HCT116 (cell line): ENCODE results near the gene MBNL2.

Source experiments
- CTCF ChIP-seq, 3 experiments: fragments of 200-600 bp in 1 of 3; sonication (generic) in 1 of 3; IDR thresholded peaks in 2 of 3; conservative IDR thresholded peaks in 1 of 3; 2 replicates each; pipeline ENCODE4 v1.5.1; 2012 to 2017; ENCODE audit warnings: low read depth in 2 of 3, low read length in 2 of 3, antibody characterized with exemption in 1 of 3, borderline replicate concordance in 1 of 3, control low read depth in 1 of 3, mild to moderate bottlenecking in 1 of 3, mixed read lengths in 1 of 3, mixed run types in 1 of 3, moderate library complexity in 1 of 3; ENCODE audit not compliant: insufficient read depth in 1 of 3
- POLR2A ChIP-seq: IDR thresholded peaks from 2 replicates; pipeline ENCODE4 v1.7.0; 2011; ENCODE audit warnings: borderline replicate concordance; ENCODE audit not compliant: insufficient read depth, insufficient read length; ENCODE audit errors: extremely low read depth
- RAD21 ChIP-seq: IDR thresholded peaks from 2 replicates; pipeline ENCODE4 v1.6.1; 2012; ENCODE audit warnings: low read depth, mild to moderate bottlenecking
- TF ChIP-seq, protein P1 (sequence below): IDR thresholded peaks from 2 replicates; pipeline ENCODE4 v1.6.1; 2012; ENCODE audit warnings: low read depth

- TF ChIP-seq, protein P1, sequence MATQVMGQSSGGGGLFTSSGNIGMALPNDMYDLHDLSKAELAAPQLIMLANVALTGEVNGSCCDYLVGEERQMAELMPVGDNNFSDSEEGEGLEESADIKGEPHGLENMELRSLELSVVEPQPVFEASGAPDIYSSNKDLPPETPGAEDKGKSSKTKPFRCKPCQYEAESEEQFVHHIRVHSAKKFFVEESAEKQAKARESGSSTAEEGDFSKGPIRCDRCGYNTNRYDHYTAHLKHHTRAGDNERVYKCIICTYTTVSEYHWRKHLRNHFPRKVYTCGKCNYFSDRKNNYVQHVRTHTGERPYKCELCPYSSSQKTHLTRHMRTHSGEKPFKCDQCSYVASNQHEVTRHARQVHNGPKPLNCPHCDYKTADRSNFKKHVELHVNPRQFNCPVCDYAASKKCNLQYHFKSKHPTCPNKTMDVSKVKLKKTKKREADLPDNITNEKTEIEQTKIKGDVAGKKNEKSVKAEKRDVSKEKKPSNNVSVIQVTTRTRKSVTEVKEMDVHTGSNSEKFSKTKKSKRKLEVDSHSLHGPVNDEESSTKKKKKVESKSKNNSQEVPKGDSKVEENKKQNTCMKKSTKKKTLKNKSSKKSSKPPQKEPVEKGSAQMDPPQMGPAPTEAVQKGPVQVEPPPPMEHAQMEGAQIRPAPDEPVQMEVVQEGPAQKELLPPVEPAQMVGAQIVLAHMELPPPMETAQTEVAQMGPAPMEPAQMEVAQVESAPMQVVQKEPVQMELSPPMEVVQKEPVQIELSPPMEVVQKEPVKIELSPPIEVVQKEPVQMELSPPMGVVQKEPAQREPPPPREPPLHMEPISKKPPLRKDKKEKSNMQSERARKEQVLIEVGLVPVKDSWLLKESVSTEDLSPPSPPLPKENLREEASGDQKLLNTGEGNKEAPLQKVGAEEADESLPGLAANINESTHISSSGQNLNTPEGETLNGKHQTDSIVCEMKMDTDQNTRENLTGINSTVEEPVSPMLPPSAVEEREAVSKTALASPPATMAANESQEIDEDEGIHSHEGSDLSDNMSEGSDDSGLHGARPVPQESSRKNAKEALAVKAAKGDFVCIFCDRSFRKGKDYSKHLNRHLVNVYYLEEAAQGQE, result no peak
- TF ChIP-seq RAD21, result no peak
- no peak for TF ChIP-seq POLR2A
- TF ChIP-seq CTCF (IDR thresholded peaks at IDR 0.05 in 2 of 3, conservative IDR thresholded peaks at IDR 0.05 in 1 of 3; ENCODE audit: borderline replicate concordance in 1 of 3, insufficient read depth in 1 of 3, low read depth in 2 of 3, low read length in 2 of 3), result no peak
These were observed 1.8 kb upstream of the MBNL2 start for GRCh38 chr13:97220151-97220900.
